Body of pancreas (tissue), 4 donors: ENCODE data around the gene POLN.

ENCODE experiments used
- POLR2A ChIP-seq, 3 donors: fragments of 450-650 bp; IDR thresholded peaks; one replicate each; pipeline ENCODE4 v1.6.1; 2016; ENCODE audit warnings: antibody characterized with exemption in 3 of 3, mild to moderate bottlenecking in 2 of 3
- TF ChIP-seq, protein P1 (sequence below), 7 experiments: fragments of 450-650 bp in 4 of 7; fragments of 200-600 bp in 3 of 7; sonication (generic) in 3 of 7; IDR thresholded peaks; one replicate each; pipeline ENCODE4 v1.5.1; 2016 to 2019; ENCODE audit warnings: antibody characterized with exemption in 7 of 7

DNA sequence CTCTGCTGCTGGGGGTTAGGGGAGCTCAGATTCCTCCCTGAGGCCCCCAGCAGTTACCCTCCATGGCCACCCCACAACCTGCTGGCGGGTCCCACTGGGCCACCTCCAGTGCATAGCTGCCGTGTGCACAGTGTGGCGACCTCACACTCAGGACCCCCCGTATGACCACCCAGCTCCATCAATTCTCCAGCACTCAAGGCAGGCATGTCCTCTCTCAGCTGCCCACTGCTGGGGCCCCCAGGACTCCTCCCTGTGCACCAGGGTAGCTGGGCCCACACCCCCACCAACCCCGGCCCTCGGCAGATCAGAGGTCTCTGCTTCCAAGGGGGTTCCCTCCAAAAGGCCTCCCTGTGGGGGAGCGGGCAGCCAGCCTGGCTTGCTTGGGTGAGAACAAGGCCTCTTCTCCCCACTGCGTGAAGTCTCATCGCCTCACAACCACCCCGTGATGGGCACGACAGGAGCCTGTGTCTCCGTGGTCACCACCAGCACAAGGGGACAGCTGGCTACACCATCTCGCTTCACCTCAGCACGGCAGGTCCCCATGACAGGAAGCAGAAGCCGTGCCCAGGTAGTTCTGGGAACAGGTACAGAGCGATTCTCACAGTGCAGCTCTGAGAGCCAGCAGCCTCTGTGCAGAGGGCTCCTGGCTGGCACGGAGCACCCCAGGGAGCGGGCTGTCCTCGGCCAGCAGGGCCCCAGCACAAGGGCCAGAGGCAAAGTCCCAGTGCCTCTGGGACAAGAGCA lies 4.6 kb upstream of the POLN start:
- TF ChIP-seq, protein P1, sequence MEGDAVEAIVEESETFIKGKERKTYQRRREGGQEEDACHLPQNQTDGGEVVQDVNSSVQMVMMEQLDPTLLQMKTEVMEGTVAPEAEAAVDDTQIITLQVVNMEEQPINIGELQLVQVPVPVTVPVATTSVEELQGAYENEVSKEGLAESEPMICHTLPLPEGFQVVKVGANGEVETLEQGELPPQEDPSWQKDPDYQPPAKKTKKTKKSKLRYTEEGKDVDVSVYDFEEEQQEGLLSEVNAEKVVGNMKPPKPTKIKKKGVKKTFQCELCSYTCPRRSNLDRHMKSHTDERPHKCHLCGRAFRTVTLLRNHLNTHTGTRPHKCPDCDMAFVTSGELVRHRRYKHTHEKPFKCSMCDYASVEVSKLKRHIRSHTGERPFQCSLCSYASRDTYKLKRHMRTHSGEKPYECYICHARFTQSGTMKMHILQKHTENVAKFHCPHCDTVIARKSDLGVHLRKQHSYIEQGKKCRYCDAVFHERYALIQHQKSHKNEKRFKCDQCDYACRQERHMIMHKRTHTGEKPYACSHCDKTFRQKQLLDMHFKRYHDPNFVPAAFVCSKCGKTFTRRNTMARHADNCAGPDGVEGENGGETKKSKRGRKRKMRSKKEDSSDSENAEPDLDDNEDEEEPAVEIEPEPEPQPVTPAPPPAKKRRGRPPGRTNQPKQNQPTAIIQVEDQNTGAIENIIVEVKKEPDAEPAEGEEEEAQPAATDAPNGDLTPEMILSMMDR (IDR thresholded peaks at IDR 0.05): no peak
- no peak for TF ChIP-seq POLR2A (IDR thresholded peaks at IDR 0.05)
